ENCODE measurements around the gene DNAJC15. TPM values are rescaled to one million over a fixed set of nuclear protein-coding genes. Genes with fewer than 3 reads are reported as not detected.

DNAJC15 gene
- total RNA-seq, 1 experiment from 2014 or later, result 10.8 TPM

- POLR2A ChIA-PET, result no interaction called here
- Histone ChIP-seq H3K9me2 (ENCODE audit: insufficient read depth) (no peaks in the 10 kb centered on the region), H3K36me3 (ENCODE audit: control insufficient read depth in 1 of 2, insufficient read depth in 2 of 2, low read length in 2 of 2) (no peaks in the 10 kb centered on the region), H3K27ac (ENCODE audit: low read depth, low read length) (no peak overlapping the region), H3K79me2 (ENCODE audit: insufficient read depth, low read length) (no peaks in the 10 kb centered on the region), H4K20me1 (ENCODE audit: insufficient read depth) (no peaks in the 10 kb centered on the region), H3K4me3 (replicated peaks in 1 of 2; ENCODE audit: low read depth in 1 of 2, low read length in 2 of 2) (no peak overlapping the region), H3K9ac (ENCODE audit: low read length) (no peak overlapping the region), H3K27me3 (ENCODE audit: insufficient read depth, low read length) (no peaks in the 10 kb centered on the region), H3K9me3 (ENCODE audit: control insufficient read depth in 1 of 2, insufficient read depth in 1 of 2, low read depth in 1 of 2, low read length in 2 of 2) (no peaks in the 10 kb centered on the region), H2AFZ (ENCODE audit: low read depth, low read length, poor library complexity, severe bottlenecking) (no peak overlapping the region), H3K4me2 (ENCODE audit: low read length) (no peak overlapping the region), H3K4me1 (ENCODE audit: control insufficient read depth in 1 of 2, insufficient read depth in 2 of 2, low read length in 2 of 2) (peaks cover 0 to 4% of the 10 kb centered on the region in 2 experiments; a peak in 2 of 4 replicates)
- RAD21 ChIA-PET (ENCODE audit: low non-redundant PET in 1 of 2, low total read pairs in 2 of 2, uncharacterized antibody in 2 of 2, unreplicated experiment in 2 of 2), result no interaction called here
- ATAC-seq (no peak), DNase-seq (ENCODE audit: low read depth, low spot score) (no peak)
- CTCF ChIA-PET, result no interaction called here
- intact Hi-C loops (cut with micrococcal nuclease), result no loop called here
- BruUV-seq (replicated peaks), result no TSS peak
- TF ChIP-seq FOSL1 (IDR thresholded peaks at IDR 0.05; ENCODE audit: low read depth) (no peak), POLR2AphosphoS5 (IDR thresholded peaks at IDR 0.05; ENCODE audit: low read depth, low read length) (no peak), TCF7L2 (IDR thresholded peaks at IDR 0.05; ENCODE audit: borderline replicate concordance, extremely low read depth, insufficient read depth, insufficient read length) (no peak), POLR2A (IDR thresholded peaks at IDR 0.05; ENCODE audit: borderline replicate concordance, extremely low read depth, insufficient read depth, insufficient read length) (no peak), CBX3 (IDR thresholded peaks at IDR 0.05; ENCODE audit: low read depth) (no peak), CEBPB (IDR thresholded peaks at IDR 0.05; ENCODE audit: low read depth) (no peak), ZNF274 (IDR thresholded peaks at IDR 0.05; ENCODE audit: low read depth, low read length) (no peak), ELF1 (IDR thresholded peaks at IDR 0.05; ENCODE audit: borderline replicate concordance, low read depth) (no peak), ZFX (IDR thresholded peaks at IDR 0.05) (no peak), JUND (IDR thresholded peaks at IDR 0.05) (no peak), EZH2phosphoT487 (IDR thresholded peaks at IDR 0.05; ENCODE audit: borderline replicate concordance) (no peak), EGR1 (IDR thresholded peaks at IDR 0.05; ENCODE audit: low read depth) (no peak), SP1 (IDR thresholded peaks at IDR 0.05; ENCODE audit: low read depth) (no peak), RAD21 (IDR thresholded peaks at IDR 0.05; ENCODE audit: low read depth) (no peak)
Observed at GRCh38 chr13:42981853-42982252, 41.5 kb upstream of the DNAJC15 start.

- Histone ChIP-seq H3K36me3 (ENCODE audit: control insufficient read depth in 1 of 2, insufficient read depth in 2 of 2, low read length in 2 of 2) (no peaks in the 10 kb centered on the region), H3K27ac (ENCODE audit: low read depth, low read length) (no peak overlapping the region), H4K20me1 (ENCODE audit: insufficient read depth) (no peaks in the 10 kb centered on the region), H3K9me2 (ENCODE audit: insufficient read depth) (no peaks in the 10 kb centered on the region), H3K4me3 (replicated peaks in 1 of 2; ENCODE audit: low read depth in 1 of 2, low read length in 2 of 2) (no peak overlapping the region), H3K27me3 (ENCODE audit: insufficient read depth, low read length) (no peaks in the 10 kb centered on the region), H2AFZ (ENCODE audit: low read depth, low read length, poor library complexity, severe bottlenecking) (no peak overlapping the region), H3K4me1 (ENCODE audit: control insufficient read depth in 1 of 2, insufficient read depth in 2 of 2, low read length in 2 of 2) (peaks cover 0 to 4% of the 10 kb centered on the region in 2 experiments; a peak in 2 of 4 replicates), H3K4me2 (ENCODE audit: low read length) (no peak overlapping the region), H3K79me2 (ENCODE audit: insufficient read depth, low read length) (no peaks in the 10 kb centered on the region), H3K9me3 (ENCODE audit: control insufficient read depth in 1 of 2, insufficient read depth in 1 of 2, low read depth in 1 of 2, low read length in 2 of 2) (no peaks in the 10 kb centered on the region), H3K9ac (ENCODE audit: low read length) (no peak overlapping the region)
- ChIA-PET RAD21 (ENCODE audit: low non-redundant PET in 1 of 2, low total read pairs in 2 of 2, uncharacterized antibody in 2 of 2, unreplicated experiment in 2 of 2) (no interaction called here), POLR2A (no interaction called here), CTCF (no interaction called here)
- intact Hi-C loops (cut with micrococcal nuclease), result no loop called here
- no peak for DNase-seq (ENCODE audit: low read depth, low spot score)
- no TSS peak for BruUV-seq (replicated peaks)
- no peak for ATAC-seq
- no peak for TF ChIP-seq MAX (IDR thresholded peaks at IDR 0.05)
- no peak for TF ChIP-seq YY1 (IDR thresholded peaks at IDR 0.05; ENCODE audit: extremely low read depth, insufficient replicate concordance, low read depth, low read length)
- TF ChIP-seq FOSL1 (IDR thresholded peaks at IDR 0.05; ENCODE audit: low read depth), result no peak
- no peak for TF ChIP-seq SP1 (IDR thresholded peaks at IDR 0.05; ENCODE audit: low read depth)
- no peak for TF ChIP-seq POLR2AphosphoS5 (IDR thresholded peaks at IDR 0.05; ENCODE audit: low read depth, low read length)
- TF ChIP-seq EZH2phosphoT487 (IDR thresholded peaks at IDR 0.05; ENCODE audit: borderline replicate concordance), result no peak
- TF ChIP-seq ZBTB33 (IDR thresholded peaks at IDR 0.05; ENCODE audit: extremely low read depth, insufficient replicate concordance, low read length), result no peak
Observed at GRCh38 chr13:42984026-42984425, 39.4 kb upstream of the DNAJC15 start.

Measured in HCT116 (cell line).